ENCODE measurements around the gene MGAT2. TPM values are rescaled to one million over a fixed set of nuclear protein-coding genes. Genes with fewer than 3 reads are reported as not detected.

Gene MGAT2
- total and polyA plus RNA-seq, 11 donors = 6.8 to 28.8 (median 16.4) TPM

DNA sequence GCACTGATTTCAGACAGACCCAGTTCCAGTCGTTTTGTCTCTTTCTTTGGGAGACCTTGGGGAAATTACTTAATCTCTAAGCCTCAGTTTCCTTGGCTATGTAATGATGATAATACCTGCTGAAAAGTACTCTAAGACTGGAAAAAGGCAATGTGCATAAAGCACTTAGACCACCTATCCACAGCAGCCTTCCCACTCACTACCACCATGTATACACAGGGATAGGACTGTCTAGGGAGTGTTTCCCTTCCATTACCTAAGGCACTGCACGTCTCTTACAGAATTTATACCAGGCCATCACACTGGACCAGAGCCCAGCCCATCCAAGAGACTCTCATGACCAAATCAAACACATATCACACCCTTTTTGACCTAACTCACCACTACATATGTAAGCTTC lies 40.8 kb upstream of the MGAT2 start:
- Histone ChIP-seq H3K27ac (no peak overlapping the region), H3K27me3 (no peaks in the 10 kb centered on the region), H3K36me3 (peaks cover 0 to 55% (median 50%) of the 10 kb centered on the region in 9 donors), H3K4me1 (peaks cover 0 to 28% (median 14%) of the 10 kb centered on the region in 12 donors), H3K4me3 (no peak overlapping the region), H3K9me3 (no peaks in the 10 kb centered on the region)
- TF ChIP-seq POLR2A (IDR thresholded peaks at IDR 0.05) = no peak
- TF ChIP-seq, protein P1, sequence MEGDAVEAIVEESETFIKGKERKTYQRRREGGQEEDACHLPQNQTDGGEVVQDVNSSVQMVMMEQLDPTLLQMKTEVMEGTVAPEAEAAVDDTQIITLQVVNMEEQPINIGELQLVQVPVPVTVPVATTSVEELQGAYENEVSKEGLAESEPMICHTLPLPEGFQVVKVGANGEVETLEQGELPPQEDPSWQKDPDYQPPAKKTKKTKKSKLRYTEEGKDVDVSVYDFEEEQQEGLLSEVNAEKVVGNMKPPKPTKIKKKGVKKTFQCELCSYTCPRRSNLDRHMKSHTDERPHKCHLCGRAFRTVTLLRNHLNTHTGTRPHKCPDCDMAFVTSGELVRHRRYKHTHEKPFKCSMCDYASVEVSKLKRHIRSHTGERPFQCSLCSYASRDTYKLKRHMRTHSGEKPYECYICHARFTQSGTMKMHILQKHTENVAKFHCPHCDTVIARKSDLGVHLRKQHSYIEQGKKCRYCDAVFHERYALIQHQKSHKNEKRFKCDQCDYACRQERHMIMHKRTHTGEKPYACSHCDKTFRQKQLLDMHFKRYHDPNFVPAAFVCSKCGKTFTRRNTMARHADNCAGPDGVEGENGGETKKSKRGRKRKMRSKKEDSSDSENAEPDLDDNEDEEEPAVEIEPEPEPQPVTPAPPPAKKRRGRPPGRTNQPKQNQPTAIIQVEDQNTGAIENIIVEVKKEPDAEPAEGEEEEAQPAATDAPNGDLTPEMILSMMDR (IDR thresholded peaks at IDR 0.05) = no peak
- 83 to 89% (median 86%) methylated on average over 2 of the region's 2 CpGs for WGBS, 4 donors
- intact Hi-C loops (cut with DNase I) = no loop called here
- peak in 1 of 4 donors; percentile 32 for ATAC-seq
- no peak for DNase-seq

DNA sequence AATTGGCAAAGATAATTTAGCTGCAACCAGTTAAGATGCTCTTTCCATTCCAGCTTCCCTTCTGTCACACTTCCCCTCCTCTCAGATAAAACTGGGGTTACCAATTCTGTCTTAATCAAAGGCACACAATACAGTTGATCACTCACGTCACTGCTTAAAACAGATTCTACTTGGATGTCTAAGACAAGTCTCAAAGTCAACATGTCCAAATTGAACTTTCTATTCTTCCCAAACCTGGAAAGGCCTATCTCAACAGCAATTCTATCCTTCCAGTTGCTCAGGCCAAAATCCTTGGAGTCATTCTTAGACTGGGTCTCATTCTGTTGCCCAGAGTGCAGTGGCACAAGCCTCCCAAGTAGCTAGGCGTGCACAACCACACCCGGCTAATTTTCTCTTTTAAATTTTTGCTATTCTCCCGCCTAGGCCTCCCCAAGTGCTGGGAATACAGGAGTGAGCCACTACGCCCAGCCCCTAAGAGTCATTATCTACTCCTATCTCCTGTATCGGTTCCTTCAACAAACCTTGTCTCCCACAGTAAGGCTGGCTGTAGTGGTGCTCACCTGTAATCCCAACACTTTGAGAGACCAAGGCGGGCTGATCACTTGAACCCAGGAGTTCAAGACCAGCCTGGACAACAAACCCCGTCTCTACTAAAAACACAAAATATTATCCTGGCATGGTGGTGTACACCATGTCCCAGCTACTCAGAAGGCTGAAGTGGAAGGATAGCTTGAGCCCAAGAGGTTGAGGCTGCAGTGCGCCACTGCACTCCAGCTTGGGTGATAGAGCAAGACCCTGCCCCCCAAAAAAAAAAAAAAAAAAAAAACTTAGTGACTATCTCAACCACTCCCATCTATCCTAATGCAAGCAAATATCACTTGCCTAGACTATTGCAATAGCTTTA lies 39.1 kb upstream of the MGAT2 start:
- WGBS, 4 donors = 74 to 92% (median 87%) methylated on average over 8 to 9 of the region's 9 CpGs
- Histone ChIP-seq H3K4me3 (no peak overlapping the region), H3K9me3 (no peaks in the 10 kb centered on the region), H3K36me3 (peaks cover 0 to 48% (median 39%) of the 10 kb centered on the region in 9 donors), H3K27me3 (no peaks in the 10 kb centered on the region), H3K4me1 (peaks cover 0 to 35% (median 19%) of the 10 kb centered on the region in 12 donors), H3K27ac (no peak overlapping the region)
- ATAC-seq (no peak), DNase-seq (no peak)
- TF ChIP-seq, protein P1 (IDR thresholded peaks at IDR 0.05) = no peak
- intact Hi-C loops (cut with DNase I) = no loop called here

DNA sequence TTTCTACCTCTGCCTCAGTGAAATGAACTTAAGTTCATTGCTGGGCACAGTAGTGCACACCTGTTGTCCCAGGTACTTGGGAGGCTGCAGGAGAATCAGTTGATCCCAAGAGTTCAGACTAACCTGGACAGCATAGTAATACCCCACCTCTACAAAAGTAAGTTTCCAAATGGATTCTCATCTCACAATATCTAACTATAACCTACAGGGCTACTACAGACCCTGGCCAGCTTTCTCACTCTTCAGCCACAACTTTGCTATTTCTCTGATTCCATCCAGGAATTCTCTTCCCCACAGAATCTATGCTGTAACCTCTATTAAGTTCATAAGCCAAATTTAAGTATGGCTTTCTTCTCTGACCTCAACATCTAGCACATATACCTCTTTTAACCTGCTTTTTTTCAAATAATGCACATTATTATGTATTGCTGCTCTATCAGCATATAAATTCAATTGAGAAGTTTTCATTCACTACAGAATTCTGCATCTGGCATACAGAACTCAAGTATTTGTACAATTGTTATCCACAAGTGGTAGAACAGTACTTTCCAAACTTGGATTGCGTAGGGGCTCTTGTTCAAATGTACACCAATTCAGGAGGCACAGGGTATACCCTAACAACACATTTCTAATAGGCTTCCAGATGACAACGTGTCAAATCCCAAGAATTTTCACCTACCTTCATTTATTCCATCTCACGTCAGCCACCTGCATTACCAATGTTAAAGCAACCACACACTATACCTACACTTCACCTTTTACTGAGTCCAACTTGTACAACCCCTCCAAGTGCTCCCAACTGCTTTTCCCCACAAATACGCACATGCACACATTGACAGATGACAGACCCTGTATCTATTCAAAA lies 38.3 kb upstream of the MGAT2 start:
- Histone ChIP-seq H3K9me3 (no peaks in the 10 kb centered on the region), H3K27me3 (no peaks in the 10 kb centered on the region), H3K27ac (no peak overlapping the region), H3K4me1 (peaks cover 0 to 39% (median 19%) of the 10 kb centered on the region in 12 donors), H3K4me3 (no peak overlapping the region), H3K36me3 (peaks cover 0 to 39% (median 30%) of the 10 kb centered on the region in 9 donors)
- no peak for TF ChIP-seq POLR2A (IDR thresholded peaks at IDR 0.05)
- TF ChIP-seq, protein P1 (IDR thresholded peaks at IDR 0.05) = no peak
- intact Hi-C loops (cut with DNase I) = no loop called here
- ATAC-seq = no peak
- DNase-seq = no peak
- WGBS, 4 donors = 88 to 90% (median 89%) methylated on average over 4 of the region's 4 CpGs

DNA sequence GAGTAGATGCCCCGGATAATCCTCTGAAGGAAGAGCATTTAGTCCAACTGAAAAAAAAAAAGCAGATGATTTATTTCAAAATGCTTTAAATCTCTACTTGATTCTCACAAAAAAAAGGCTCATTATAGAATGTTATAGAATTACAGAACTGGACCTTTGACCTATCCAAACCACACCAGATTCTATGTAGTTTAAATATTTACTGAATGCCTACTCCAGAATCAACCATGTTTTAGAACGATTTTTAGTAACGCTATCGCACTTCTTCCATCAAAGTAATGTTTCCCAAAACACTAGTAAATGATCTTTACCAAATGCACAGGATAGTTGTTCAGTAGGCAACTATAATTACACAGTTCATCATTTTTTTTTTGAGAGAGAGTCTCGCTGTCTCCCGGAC lies 37.0 kb upstream of the MGAT2 start:
- DNase-seq (no peak), ATAC-seq (no peak)
- TF ChIP-seq, protein P1 (IDR thresholded peaks at IDR 0.05) = no peak
- no peak for TF ChIP-seq POLR2A (IDR thresholded peaks at IDR 0.05)
- no peak overlapping the region for H3K27ac ChIP-seq
- intact Hi-C loops (cut with DNase I) = no loop called here
- H3K36me3 ChIP-seq = peaks cover 0 to 32% (median 26%) of the 10 kb centered on the region in 9 donors
- 91 to 95% (median 93%) methylated on average over 6 of the region's 6 CpGs for WGBS, 4 donors
- peaks cover 0 to 39% (median 19%) of the 10 kb centered on the region in 12 donors for H3K4me1 ChIP-seq
- H3K27me3 ChIP-seq = no peaks in the 10 kb centered on the region
- peak overlapping the region in 2 of 12 donors; percentile 85 to 99 for H3K4me3 ChIP-seq
- no peaks in the 10 kb centered on the region for H3K9me3 ChIP-seq
